ENCODE measurements around the gene PRRC2A. TPM values are rescaled to one million over a fixed set of nuclear protein-coding genes. Genes with fewer than 3 reads are reported as not detected.

Gene PRRC2A
- total RNA-seq: 100 to 1,000 TPM; 119 to 133 TPM
- long read RNA-seq, donor 1, partial matches to known transcripts: 20 of 22 reads
- long read RNA-seq, donor 1, other reads (novel, unspliced or antisense): 1 of 22 reads
- long read RNA-seq, donor 2, partial matches to known transcripts: 5 of 6 reads
- long read RNA-seq, donor 2, other reads (novel, unspliced or antisense): 1 of 6 reads

DNA sequence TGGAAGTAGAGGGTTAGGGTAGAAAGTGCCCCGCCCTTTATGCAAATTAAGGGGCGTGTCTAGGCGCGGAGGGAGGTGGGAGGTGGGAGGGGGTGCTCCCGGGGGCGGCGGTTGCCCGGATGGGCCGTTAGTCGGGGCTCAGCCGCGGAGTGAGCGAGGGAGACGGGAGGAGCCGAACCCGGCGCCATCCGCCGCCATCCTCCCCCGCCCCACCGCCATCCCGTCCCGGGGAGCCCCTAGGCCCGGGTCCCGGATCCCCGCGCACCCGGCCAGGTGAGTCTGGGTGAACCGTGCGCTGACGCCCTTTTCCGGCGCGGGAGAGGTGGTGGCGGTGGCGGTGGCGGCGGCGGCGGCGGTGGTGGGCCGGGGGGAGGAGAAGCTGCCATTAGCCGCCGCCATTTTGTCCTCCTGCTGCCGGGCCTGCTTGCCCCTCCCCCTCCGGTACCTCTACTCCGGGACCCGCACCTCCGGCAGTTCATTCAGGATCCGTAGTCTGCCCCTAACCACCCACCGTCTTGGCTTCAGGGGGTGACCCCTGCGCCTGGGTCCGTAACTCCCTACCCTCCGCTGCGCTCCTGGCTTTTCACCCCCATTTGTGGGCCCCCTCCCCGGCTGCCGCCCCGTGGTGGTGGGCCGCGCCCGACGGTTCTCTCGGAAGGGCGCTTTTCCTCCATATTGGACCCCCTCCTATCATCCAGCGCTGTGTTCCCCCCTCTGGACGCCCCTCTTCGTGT, at the start of gene PRRC2A:
PRRC2A (plus strand) TSS at position 130 of the 734 bp plus-strand sequence. CDS start 2,075 bp downstream, outside the sequence.
- peak; percentile 98 for DNase-seq (ENCODE audit: low spot score)
- intact Hi-C loops (cut with DNase I): no loop called here

DNA sequence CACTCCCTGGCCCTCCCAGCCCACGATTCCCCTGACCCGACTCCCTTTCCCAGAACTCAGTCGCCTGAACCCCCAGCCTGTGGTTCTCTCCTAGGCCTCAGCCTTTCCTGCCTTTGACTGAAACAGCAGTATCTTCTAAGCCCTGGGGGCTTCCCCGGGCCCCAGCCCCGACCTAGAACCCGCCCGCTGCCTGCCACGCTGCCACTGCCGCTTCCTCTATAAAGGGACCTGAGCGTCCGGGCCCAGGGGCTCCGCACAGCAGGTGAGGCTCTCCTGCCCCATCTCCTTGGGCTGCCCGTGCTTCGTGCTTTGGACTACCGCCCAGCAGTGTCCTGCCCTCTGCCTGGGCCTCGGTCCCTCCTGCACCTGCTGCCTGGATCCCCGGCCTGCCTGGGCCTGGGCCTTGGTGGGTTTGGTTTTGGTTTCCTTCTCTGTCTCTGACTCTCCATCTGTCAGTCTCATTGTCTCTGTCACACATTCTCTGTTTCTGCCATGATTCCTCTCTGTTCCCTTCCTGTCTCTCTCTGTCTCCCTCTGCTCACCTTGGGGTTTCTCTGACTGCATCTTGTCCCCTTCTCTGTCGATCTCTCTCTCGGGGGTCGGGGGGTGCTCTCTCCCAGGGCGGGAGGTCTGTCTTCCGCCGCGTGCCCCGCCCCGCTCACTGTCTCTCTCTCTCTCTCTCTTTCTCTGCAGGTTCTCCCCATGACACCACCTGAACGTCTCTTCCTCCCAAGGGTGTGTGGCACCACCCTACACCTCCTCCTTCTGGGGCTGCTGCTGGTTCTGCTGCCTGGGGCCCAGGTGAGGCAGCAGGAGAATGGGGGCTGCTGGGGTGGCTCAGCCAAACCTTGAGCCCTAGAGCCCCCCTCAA, 48.2 kb upstream of the PRRC2A start, which contains the start of gene LTA:
LTA (plus strand) TSS at position 249 of the 871 bp plus-strand sequence; CDS start at position 703, 454 bp downstream.
- intact Hi-C loops (cut with DNase I): no loop called here

DNA sequence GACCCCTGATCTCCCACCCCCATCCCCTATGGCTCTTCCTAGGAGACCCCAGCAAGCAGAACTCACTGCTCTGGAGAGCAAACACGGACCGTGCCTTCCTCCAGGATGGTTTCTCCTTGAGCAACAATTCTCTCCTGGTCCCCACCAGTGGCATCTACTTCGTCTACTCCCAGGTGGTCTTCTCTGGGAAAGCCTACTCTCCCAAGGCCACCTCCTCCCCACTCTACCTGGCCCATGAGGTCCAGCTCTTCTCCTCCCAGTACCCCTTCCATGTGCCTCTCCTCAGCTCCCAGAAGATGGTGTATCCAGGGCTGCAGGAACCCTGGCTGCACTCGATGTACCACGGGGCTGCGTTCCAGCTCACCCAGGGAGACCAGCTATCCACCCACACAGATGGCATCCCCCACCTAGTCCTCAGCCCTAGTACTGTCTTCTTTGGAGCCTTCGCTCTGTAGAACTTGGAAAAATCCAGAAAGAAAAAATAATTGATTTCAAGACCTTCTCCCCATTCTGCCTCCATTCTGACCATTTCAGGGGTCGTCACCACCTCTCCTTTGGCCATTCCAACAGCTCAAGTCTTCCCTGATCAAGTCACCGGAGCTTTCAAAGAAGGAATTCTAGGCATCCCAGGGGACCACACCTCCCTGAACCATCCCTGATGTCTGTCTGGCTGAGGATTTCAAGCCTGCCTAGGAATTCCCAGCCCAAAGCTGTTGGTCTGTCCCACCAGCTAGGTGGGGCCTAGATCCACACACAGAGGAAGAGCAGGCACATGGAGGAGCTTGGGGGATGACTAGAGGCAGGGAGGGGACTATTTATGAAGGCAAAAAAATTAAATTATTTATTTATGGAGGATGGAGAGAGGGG, 47.0 kb upstream of the PRRC2A start:
- no peak for DNase-seq (ENCODE audit: low spot score)
- intact Hi-C loops (cut with DNase I): no loop called here

More for the DNA sequence above, 48.2 kb upstream of the PRRC2A start, which contains the start of gene LTA:
- no peak for DNase-seq (ENCODE audit: low spot score)

DNA sequence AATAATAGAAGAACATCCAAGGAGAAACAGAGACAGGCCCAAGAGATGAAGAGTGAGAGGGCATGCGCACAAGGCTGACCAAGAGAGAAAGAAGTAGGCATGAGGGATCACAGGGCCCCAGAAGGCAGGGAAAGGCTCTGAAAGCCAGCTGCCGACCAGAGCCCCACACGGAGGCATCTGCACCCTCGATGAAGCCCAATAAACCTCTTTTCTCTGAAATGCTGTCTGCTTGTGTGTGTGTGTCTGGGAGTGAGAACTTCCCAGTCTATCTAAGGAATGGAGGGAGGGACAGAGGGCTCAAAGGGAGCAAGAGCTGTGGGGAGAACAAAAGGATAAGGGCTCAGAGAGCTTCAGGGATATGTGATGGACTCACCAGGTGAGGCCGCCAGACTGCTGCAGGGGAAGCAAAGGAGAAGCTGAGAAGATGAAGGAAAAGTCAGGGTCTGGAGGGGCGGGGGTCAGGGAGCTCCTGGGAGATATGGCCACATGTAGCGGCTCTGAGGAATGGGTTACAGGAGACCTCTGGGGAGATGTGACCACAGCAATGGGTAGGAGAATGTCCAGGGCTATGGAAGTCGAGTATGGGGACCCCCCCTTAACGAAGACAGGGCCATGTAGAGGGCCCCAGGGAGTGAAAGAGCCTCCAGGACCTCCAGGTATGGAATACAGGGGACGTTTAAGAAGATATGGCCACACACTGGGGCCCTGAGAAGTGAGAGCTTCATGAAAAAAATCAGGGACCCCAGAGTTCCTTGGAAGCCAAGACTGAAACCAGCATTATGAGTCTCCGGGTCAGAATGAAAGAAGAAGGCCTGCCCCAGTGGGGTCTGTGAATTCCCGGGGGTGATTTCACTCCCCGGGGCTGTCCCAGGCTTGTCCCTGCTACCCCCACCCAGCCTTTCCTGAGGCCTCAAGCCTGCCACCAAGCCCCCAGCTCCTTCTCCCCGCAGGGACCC, 46.1 kb upstream of the PRRC2A start:
- intact Hi-C loops (cut with DNase I): no loop called here
- DNase-seq (ENCODE audit: low spot score): no peak

DNA sequence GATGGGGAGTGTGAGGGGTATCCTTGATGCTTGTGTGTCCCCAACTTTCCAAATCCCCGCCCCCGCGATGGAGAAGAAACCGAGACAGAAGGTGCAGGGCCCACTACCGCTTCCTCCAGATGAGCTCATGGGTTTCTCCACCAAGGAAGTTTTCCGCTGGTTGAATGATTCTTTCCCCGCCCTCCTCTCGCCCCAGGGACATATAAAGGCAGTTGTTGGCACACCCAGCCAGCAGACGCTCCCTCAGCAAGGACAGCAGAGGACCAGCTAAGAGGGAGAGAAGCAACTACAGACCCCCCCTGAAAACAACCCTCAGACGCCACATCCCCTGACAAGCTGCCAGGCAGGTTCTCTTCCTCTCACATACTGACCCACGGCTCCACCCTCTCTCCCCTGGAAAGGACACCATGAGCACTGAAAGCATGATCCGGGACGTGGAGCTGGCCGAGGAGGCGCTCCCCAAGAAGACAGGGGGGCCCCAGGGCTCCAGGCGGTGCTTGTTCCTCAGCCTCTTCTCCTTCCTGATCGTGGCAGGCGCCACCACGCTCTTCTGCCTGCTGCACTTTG, 45.1 kb upstream of the PRRC2A start, which contains the start of gene TNF:
TNF (plus strand) TSS at position 231 of the 567 bp plus-strand sequence; CDS start at position 408, 177 bp downstream.
- DNase-seq (ENCODE audit: low spot score): peak; percentile 85
- intact Hi-C loops (cut with DNase I): no loop called here

DNA sequence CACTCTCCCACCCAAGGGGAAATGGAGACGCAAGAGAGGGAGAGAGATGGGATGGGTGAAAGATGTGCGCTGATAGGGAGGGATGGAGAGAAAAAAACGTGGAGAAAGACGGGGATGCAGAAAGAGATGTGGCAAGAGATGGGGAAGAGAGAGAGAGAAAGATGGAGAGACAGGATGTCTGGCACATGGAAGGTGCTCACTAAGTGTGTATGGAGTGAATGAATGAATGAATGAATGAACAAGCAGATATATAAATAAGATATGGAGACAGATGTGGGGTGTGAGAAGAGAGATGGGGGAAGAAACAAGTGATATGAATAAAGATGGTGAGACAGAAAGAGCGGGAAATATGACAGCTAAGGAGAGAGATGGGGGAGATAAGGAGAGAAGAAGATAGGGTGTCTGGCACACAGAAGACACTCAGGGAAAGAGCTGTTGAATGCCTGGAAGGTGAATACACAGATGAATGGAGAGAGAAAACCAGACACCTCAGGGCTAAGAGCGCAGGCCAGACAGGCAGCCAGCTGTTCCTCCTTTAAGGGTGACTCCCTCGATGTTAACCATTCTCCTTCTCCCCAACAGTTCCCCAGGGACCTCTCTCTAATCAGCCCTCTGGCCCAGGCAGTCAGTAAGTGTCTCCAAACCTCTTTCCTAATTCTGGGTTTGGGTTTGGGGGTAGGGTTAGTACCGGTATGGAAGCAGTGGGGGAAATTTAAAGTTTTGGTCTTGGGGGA, 44.4 kb upstream of the PRRC2A start:
- intact Hi-C loops (cut with DNase I): loop anchor here in 1 of 2 donors (1.0 kb wide), 1 partner anchor 38 kb away; no protein-coding TSS in a partner anchor
- no peak for DNase-seq (ENCODE audit: low spot score)

DNA sequence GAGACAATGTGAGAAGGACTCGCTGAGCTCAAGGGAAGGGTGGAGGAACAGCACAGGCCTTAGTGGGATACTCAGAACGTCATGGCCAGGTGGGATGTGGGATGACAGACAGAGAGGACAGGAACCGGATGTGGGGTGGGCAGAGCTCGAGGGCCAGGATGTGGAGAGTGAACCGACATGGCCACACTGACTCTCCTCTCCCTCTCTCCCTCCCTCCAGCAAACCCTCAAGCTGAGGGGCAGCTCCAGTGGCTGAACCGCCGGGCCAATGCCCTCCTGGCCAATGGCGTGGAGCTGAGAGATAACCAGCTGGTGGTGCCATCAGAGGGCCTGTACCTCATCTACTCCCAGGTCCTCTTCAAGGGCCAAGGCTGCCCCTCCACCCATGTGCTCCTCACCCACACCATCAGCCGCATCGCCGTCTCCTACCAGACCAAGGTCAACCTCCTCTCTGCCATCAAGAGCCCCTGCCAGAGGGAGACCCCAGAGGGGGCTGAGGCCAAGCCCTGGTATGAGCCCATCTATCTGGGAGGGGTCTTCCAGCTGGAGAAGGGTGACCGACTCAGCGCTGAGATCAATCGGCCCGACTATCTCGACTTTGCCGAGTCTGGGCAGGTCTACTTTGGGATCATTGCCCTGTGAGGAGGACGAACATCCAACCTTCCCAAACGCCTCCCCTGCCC, 43.5 kb upstream of the PRRC2A start:
- intact Hi-C loops (cut with DNase I): loop anchor here in 1 of 2 donors (1.0 kb wide), 1 partner anchor 37 kb away; no protein-coding TSS in a partner anchor
- DNase-seq (ENCODE audit: low spot score): no peak

DNA sequence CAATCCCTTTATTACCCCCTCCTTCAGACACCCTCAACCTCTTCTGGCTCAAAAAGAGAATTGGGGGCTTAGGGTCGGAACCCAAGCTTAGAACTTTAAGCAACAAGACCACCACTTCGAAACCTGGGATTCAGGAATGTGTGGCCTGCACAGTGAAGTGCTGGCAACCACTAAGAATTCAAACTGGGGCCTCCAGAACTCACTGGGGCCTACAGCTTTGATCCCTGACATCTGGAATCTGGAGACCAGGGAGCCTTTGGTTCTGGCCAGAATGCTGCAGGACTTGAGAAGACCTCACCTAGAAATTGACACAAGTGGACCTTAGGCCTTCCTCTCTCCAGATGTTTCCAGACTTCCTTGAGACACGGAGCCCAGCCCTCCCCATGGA, 42.9 kb upstream of the PRRC2A start:
- no peak for DNase-seq (ENCODE audit: low spot score)
- intact Hi-C loops (cut with DNase I): no loop called here

DNA sequence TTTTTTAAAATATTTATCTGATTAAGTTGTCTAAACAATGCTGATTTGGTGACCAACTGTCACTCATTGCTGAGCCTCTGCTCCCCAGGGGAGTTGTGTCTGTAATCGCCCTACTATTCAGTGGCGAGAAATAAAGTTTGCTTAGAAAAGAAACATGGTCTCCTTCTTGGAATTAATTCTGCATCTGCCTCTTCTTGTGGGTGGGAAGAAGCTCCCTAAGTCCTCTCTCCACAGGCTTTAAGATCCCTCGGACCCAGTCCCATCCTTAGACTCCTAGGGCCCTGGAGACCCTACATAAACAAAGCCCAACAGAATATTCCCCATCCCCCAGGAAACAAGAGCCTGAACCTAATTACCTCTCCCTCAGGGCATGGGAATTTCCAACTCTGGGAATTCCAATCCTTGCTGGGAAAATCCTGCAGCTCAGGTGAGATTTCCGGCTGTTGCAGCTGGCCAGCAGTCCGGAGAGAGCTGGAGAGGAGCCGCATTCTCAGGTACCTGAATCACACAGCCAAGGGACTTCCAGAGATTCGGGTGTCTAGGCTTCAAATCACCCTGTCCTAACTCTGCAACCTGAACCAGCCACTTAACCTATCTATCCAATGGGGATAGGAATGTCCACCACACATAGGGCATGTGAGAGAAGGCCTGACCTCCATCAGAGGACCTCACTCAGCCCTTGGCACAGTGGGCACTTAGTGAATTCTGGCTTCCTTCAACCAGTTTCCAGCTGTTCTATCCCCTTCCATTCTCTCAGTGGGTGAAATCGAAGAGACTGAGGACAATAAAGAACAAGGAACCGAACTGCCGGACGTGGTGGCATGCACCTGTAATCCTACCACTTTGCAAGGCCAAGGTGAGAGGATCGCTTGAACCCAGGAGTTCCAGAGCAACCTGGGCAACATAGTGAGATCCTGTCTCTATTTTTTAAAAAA, 42.1 kb upstream of the PRRC2A start:
- no peak for DNase-seq (ENCODE audit: low spot score)
- intact Hi-C loops (cut with DNase I): no loop called here

DNA sequence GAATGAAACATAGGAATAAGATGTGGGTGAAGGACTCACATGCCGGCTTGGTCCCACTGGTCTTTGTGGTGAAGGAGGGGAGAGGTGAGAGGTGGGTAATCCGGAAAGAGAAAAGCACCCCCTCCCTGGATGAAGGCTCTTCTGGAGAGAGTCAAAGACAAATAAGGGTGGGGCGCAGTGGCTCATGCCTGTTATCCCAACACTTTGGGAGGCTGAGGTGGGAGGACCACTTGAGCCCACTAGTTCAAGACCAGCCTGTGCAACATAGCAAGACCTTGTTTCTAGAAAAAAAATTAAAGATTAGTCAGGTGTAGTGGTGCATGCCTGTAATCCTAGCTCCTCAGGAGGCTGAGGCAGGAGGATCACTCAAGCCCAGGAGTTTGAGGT, 41.4 kb upstream of the PRRC2A start:
- DNase-seq (ENCODE audit: low spot score): no peak
- intact Hi-C loops (cut with DNase I): no loop called here

DNA sequence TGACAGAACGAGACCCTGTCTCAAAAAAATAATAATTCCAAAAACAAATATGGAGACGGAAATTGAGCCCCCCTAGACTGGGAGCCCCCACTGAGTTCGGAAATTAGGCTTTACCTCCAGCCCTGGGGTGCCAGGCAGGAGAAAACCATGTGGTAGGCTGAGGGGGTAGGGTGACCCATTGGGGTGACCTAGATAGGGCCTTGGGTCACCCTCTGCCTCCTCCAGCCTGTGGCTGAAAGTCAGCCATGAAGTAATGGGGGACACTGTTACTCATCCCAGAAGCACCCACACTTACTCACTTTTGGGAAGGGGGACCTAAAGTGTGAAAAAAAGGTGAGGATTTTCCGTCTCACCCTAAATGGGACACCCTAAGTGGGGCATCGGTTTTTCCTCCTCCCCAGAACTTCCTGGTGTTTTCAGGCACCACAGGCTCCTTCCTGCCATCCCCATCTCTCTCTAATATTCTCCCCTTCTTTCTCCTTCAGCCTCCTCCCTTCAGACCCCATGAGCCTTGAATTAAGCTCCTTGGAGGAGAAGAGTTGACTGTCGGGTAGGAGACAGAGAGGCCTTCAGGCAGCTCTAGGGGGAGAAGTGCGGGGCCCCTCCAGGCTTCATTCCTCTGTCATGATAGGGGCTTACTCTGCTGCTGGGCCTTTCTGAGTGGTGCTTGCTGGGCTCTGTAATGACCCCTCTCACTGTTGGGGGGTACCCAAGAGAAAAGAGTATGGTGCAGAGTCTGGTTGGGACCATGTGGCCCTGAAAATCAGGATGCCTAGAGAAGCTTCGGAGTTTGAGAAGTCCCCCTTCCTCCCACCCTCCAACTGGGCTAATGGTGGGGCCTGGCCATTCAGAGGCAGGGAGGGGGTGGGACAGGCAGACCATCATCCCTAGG, 40.7 kb upstream of the PRRC2A start:
- intact Hi-C loops (cut with DNase I): no loop called here
- DNase-seq (ENCODE audit: low spot score): no peak

DNA sequence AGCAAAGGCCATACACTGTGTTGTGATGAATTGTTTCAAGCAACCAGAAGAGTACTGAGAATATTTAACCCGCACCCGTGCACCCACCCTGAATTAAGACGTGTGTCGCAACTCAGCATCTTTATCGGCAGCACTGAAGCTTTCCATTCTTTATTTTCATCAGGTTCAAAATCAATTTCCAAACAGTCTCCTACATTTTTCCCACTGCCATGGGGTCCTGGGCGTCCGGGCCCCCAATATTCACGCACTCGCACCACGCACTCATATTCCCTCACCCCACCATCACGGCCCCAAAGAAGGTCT, 40.1 kb upstream of the PRRC2A start:
- no peak for DNase-seq (ENCODE audit: low spot score)
- intact Hi-C loops (cut with DNase I): no loop called here

DNA sequence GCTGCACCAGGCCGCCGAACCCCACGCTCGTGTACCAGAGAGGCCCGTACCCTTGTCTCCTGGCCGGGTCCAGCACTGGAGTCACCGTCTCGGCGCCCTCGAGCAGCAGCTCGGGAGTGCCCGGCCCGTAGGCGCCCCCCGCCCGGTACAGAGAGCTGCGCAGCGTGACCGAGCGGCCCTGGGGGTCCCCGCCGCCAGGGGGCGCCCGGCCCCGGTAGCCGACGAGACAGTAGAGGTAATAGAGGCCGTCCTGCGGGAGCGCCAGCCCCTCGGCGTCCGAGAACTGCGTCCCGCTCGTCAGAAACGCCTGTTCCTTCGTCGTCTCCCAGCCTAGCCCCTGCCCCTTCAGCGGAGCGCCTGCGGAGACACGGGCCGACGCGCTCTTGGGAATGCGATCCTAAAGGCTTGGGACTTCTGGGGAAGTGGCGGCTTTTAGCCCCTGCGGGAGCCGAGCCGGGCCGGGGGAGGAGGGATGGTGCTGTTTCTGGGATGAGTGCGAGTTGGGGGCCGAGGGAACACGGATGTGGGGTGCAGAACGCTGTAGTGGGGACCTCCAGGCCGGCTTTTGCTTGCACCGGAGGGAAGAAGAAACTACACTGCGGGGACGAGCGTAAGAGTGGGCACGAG, 39.6 kb upstream of the PRRC2A start:
- intact Hi-C loops (cut with DNase I): no loop called here
- DNase-seq (ENCODE audit: low spot score): peak; percentile 96
